Hematopoietic multipotent progenitor cell treated with erythropoietin and hydrocortisone succinate and interleukin-3 and kit ligand, for 8 days (in vitro differentiated cells): Measurements from ENCODE around the gene TRUB1.
"Not testable (repeated sequence)": the region's sequence is repeated elsewhere in the genome, so short reads cannot be mapped to it uniquely, and the experiment has no call there.

Experiments
- DNase-seq: peaks from one replicate; pipeline ENCODE4 v3.0.0-alpha.2; 2015

Gene TRUB1

DNA sequence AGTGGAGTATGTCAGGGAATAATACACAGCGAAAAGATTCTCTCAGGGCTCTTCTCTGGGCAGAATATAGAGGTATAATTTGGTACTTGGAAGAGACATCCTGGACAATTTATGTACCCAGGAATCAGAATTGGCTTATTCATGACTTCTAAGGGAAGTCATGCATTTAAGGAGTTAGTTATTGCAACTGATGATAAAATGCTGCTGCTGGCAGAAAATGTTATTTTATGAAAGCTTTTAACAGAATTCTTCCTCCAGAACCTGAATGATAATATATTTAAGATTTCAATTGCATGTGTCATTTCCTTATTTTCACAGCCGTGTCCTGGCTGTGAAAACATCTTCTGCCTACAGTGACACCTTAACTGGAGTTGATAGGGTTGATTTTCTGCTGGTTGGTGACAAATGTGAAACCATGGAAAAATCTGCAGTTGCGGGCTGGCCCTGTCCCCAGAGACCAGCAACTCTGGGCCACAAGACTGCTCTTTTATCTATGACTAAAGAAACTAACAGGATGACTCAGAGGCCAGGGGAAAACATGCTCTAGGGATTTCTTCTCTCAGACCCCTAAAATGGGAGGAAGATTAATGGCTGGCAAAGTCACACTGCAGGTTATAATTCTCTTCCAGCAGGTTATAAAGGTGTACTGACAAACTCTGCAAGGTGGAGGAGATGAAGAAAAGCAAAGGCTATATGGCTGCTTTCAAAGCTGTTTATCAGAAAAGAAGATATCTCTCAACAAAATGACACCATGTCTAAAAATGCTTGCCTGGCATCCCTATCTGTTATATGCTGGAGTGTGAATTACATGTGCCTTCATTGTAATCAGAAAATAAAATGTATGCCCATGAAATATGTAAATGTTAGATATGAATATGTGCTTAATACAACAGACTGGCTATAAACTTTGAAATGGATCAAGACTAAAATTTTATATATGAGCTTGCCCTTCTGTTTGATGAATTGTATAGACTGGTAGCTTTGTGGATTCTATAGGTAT, 12.1 kb upstream of the TRUB1 start:
- DNase-seq = peak; percentile 85

DNA sequence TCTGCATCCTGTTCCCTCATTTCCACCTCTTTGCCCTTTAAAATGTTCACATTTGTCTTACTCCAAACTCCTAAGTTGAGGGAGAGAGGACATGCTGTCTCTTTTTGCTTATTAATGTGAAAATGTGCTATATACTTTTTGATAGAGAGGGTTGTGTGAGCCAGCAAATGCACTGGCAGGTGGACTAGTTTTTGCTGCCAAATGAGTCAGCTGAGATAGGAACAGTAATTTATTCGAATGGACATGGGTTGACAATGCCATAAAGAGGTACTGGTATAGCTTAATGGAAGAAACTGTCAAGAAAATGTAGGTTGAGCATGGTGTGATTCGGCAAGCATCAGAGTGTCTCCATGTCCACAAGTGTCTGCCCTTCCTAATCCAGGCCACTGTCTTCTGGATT, 9.2 kb upstream of the TRUB1 start:
- DNase-seq = no peak

DNA sequence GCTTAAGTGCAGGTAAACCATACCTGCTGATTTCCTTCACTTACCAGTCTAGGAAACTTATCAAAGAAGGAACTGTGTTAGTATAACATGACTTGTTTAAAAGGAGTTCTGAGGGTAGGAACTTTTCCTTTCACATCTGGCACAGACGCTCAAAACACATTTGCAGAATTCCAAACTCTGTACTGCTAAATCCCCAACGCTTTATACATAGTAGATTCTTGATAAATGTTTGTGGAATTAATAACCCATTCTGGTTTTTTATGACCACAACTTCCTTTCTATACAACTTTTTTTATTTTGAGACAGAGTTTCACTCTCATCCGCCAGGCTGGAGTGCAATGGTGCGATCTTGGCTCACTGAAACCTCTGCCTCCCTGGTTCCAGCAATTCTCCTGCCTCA, 7.7 kb upstream of the TRUB1 start:
- no peak for DNase-seq

DNA sequence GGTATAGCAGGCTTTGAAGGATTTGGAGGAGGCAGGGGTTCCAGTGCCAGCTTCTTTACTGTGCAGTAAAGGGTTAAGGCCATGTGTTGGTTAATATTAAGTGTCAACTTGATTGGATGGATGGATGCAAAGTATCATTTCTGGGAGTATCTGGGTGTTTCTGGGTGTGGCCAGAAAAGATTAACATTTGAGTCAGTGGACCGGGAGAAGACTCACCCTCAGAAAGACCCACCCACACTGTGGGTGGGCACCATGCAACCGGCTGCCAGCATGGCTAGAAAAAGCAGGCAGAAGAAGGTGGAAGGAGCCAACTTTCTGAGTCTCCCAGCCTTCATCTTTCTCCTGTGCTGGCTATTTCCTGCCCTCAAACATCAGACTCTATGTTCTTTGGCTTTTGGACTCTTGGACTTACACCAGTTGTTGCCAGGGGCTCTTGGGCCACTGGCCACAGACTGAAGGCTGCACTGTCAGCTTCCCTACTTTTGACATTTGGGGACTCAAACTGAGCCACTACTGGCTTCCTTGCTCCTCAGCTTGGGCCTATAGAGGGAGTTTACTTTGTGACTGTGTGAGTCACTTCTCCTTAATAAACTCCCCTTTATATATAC, 6.8 kb upstream of the TRUB1 start:
- peak; percentile 34 for DNase-seq

DNA sequence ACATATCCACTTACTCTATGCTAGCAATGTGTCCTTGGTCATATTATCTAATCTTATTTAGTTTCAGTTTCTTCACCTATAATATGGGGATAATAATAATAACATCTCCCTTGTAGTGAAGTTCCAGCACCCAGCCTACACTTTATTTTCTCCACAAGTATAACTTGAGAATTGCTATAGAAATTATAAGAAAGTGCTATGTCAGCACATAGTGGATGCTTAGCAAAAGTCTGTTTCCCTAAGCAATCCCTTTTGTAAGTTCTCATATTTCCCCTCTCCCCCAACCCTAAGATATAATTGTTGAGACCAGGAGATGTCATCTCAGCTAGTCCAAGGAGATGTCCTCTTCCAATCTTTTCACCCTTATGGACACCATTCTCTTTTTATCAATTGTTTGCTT, 5.8 kb upstream of the TRUB1 start:
- no peak for DNase-seq

DNA sequence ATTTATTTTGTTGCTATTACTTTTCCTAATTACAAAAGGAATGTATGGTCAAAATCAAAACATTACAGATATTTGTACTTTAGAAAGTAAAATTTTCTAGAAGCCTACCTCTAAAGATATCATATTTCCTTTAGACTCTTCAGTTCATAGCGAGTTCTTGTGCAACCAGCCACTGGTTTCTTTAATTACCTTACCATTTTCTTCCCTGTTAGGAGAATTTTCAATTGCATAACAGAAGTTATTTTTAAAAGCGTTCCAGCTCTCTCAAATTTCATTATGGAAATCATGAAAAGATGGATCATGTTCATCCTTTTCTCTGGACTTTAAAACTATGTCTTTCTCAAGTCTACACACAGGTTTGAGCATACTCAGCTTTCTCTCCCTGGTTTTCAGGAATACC, 5.0 kb upstream of the TRUB1 start:
- no peak for DNase-seq

DNA sequence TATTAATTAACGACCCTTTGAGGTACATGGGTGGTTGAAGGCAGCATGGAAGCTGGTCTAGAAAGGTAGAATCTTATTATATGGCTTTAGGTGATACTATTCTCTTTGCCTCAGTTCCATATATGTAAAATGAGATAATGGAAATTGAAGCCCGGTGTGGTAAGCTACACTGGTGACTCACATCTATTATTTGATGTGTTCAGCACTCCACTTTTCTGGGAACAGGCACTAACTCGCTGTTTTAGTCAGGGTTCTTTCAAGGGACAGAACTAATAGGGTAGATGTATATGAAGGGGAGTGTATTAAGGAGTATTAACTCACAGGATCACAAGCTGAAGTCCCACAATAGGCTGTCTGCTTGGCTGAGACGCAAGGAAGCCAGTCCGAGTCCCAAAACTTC, 4.4 kb upstream of the TRUB1 start:
- DNase-seq = no peak

DNA sequence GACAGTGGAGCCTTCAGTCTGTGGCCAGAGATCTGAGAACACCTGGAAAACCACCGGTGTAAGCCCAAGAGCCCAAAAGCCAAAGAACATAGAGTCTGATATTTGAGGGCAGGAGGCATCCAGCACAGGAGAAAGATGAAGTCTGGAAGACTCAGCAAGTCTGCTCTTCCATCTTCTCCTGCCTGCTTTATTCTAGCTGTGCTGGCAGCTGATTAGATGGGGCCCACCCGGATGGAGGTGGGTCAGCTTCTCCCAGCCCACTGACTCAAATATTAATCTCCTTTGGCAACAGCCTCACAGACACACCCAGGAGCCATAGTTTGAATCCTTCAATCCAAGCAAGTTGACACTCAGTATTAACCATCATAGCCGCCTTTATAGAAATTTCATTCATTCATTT, 4.0 kb upstream of the TRUB1 start:
- not testable (repeated sequence) for DNase-seq

DNA sequence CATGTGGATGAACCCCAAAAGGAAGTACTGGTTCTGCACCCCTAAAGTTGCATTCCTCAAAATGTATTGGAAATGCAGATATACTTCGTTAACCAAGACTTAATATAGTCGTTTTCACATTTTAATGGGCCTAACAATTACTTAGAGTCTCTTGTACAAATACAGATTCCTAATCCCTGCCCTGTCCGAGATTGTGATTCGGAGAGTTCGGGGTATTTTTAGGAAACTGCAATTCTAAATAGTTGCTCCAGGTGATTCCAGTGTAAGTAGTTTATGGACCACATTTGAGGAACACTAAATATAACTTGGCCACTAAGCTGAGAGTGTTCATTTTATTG, 830 bp downstream of the TRUB1 start:
- DNase-seq = no peak

DNA sequence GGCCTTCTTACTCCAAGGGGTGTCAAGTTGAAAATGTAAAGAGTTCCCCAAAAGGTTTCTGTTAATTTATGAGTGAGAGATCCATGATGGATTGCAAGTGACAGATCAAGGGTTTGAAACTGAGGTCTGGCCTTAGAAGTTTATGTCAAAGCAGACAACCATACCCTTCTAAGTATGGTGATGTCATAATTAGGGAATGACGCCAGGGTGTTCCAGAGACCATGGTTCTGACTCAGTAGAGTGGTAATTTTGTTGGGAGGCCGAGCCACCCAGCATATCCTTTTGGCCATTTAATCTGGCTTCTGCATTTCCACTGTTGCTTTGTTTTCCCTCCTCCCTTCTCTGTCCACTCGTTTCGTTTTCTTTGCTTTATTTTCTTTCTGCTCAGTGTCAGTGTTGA, 2.7 kb downstream of the TRUB1 start:
- DNase-seq = no peak

DNA sequence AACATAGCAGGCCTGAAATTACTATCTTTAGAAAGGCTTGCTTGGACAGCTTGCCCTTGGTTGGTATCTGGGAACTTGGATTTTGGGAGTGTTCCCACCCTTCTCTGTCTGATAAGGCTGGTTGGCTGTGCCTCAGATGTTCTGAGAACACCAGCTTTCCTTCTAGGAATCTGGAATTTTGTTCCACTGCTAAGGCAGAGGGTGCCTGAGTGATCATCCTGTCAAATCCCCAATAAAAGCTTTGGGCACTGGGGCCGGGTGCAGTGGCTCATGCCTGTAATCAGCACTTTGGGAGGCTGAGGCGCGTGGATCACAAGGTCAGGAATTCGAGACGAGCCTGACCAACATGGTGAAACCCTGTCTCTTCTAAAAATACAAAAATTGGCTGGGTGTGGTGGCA, 5.0 kb downstream of the TRUB1 start:
- peak; percentile 54 for DNase-seq

DNA sequence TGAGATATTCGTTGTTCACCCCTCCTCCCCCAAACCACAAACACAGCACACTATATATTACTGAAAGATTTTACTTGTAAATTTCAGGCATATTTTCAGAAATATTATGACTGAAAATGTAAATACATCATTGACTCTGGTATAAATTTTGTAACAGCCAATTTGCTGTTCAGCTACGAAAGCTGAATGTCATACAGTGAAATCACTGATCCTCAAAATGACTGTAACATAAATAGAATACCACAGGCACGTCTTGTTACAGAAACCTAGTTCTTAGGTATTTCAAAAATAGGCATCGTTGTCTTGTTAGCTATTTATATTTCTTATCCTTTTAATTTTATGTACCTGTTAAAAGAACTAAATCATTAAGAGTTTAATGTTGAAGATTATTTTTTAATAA, 15.1 kb downstream of the TRUB1 start:
- DNase-seq = no peak

DNA sequence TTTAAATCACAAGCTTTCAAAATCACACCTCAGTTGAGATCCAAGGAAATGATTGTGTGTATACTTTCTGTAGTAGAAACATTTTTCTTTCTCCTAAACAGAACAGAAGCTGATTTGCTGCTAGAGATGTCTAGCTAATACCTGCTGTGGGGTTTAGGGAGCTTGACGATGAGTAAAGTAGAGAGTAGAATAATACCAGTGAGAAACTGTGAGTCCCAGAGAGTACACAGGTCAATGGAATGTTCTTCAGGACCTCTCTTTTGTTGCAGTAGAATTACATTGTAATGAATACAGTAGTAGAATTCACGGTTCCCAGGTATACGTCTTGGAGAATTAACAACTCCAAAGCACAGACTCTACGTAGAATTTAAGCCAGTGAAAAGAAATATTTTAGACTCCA, 18.0 kb downstream of the TRUB1 start:
- no peak for DNase-seq

DNA sequence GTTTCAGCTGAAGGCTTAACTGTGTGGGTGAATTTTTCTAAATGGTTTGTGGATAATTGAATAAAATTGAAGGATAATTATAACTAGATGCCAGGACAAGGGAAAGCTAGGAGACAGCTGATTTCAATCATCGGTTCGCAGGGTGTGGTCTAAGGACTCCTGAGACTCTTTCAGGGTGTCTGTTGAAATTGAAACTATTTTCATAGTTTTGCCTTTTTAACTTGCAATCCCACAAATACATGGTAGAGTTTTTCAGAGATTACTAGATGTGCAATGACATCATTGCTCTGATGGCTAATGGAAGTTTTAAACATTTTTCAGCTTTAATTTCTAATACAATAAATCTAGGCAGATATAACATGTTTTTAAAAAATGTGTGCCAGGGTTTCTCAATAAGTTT, 18.5 kb downstream of the TRUB1 start:
- DNase-seq = no peak

DNA sequence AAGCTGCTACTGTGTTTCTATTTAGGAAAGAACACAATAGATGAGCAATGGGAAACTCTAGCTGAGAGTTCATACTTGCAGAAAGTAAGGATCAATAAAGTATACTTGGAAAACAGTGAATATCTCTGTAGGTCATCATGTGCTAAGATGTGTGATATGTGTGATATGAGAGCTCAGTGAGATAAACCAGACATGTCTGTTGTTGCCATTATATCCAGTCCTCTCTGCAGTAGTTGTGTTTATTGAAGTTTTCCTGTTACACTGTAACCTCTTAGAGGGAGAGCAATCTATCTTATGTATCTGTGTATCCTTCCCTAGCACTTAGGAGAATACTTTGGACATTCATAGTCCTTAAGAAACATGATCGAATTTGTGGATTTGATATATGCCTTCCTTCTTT, 19.1 kb downstream of the TRUB1 start:
- no peak for DNase-seq

DNA sequence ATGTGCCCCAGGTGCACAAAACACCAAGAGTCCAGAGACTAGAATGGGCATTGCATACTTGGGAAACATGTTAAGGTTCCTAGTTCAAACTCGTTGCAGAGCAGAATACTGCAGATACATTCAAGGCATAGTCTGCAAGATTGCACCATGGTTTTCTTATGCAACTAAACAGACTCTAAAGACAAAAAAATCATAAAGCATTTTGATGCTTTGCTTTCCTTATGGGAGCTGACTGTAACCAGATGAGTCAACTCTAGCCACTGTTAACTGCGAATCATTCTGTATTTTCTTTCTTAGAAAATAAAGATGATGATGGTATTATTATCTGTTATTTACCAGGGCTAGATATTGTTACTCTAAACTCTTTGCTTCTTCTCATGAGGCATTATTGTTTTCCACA, 19.7 kb downstream of the TRUB1 start:
- DNase-seq = no peak

DNA sequence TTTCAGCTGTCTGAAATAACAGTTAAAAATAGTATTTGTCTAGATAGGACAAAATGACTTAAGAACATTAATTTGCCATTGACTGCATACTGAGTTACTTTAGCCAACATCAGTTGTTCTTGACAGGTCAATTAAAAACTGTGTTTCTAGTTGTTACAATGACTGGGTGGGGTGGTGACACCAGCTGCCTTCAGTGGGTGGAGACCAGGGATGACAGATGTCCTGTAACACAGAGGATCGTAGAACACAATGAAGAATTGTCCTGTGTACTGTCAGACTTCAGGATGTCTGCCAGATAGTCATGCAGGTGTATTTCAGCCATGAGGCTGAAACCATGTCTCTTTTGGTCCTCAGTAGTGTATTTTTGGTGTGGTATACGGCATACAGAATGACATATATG, 24.4 kb downstream of the TRUB1 start:
- peak; percentile 4 for DNase-seq

DNA sequence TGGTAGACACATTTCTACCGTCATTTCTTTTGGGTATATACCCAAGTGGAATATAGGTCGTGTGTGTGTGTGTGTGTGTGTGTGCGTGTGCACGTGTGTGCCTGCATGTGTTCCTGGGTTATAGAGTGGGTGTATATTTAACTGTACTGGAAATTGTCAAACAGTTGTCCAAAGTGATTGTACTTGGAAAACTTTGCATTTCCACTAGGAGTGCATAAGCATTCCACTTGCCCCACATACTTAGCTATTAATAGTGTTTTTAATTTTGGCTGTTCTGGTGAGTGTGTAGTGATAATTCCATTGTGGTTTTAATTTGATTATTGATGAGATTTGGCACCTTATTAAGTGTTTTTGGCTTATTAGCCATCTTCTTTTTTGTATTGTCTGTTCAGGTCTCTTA, 25.9 kb downstream of the TRUB1 start:
- no peak for DNase-seq

DNA sequence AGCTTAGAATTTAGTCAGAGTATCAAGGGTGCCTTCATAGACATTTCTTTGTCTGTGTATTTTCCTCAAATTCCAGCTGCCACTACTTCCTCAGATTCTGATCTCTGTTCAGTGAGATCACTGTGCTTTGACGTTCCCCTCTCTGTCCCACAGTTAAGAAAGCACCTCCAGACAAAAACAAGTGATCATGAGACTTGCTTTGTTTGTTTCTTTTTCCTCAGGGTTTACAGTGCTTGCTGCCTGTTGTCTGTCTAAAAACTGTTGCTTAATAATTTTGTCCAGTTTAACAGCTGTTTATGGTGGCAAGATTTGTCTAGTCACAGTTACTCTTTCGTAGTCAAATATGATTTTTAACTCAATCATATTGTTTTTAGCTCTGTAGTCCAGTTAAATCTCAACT, 29.1 kb downstream of the TRUB1 start:
- DNase-seq = no peak

DNA sequence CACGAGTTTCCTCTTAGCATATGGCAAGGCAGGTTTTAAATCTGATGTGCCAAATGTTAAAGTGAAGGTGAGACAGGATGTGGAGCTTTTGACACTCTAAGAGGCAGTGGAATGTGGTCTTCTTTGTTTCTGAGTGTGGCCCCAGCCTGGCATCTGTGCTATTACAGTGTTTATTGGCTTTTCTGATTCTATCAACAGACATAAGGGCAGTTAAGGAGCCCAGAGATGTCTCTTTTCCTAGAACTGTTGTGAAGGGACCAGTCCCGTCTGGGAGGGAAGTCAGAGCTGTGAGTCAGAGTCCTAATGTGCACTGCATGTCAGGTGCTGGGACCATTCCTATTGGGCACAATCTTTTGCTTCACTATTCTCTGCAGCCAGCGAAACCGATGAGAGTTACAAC, 32.5 kb downstream of the TRUB1 start:
- peak; percentile 5 for DNase-seq

DNA sequence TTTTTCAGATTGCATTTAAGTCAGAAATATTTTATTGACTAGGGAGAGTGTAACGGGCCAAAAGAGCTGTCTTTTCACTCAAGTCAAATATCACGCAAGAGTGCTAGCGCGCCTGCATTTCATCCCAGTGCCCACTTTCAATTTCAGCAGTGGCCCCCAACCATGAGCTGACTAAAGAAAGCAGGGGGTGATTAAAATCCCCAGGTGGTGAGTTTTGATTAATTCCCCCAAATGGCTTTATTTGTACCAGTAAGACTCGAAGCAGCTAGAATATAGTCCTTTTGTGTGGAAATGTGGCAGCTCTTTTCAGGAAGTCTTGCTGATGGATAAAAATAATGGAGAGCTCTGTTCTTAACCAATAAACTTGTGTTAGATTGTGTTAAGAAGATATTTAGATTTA, 35.3 kb downstream of the TRUB1 start:
- DNase-seq = no peak

DNA sequence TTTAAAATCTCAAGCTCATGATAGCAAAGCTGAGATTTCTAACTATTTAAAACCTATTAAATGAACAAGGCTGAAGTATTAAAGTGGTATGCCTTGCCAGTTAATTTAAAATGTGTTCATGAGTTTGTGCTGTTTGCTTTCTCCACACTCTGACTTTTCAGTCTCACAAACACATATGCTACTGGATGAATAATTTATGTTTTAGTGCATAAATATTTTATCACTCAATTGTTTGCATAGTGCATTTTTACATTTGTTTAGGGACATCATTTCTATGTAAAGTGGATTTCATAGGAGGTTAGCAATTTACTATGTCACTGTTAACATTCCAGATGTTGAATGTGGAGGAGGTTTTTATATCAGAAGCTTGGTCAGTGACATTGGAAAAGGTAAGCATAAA, 36.0 kb downstream of the TRUB1 start:
- DNase-seq = no peak

DNA sequence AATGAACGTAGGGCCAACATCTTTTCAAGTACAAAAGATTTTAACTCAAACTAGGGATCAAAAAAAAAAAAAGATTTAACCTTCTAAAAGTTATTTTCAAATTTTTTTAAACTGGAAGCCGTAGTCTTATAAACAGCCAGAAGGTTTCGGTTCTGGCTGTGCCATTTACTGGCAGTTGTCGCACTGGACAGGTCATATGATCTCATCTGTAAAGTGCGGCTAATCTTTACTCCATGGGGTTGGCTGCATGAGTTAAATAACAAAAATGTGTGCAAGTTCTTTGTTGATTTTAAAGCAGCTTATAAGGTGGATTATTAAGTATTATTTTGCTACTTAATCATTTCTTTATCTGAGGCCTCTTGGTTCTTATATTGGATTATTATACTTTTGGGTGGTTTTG, 36.6 kb downstream of the TRUB1 start:
- no peak for DNase-seq

DNA sequence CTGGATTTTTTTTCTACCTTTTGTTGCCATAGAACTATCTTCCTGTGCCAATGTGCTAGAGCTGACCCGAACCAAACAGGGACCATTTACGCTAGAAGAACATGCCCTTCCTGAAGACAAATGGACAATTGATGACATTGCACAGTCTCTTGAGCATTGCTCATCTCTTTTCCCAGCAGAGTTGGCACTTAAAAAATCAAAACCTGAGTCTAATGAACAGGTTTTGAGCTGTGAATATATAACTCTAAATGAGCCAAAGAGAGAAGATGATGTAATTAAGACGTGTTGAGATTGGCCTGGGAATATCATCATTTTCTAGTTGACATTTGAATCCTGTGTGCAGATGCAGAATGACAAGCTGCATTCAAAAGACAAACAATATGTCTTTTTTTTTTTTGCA, 37.1 kb downstream of the TRUB1 start:
- DNase-seq = no peak

DNA sequence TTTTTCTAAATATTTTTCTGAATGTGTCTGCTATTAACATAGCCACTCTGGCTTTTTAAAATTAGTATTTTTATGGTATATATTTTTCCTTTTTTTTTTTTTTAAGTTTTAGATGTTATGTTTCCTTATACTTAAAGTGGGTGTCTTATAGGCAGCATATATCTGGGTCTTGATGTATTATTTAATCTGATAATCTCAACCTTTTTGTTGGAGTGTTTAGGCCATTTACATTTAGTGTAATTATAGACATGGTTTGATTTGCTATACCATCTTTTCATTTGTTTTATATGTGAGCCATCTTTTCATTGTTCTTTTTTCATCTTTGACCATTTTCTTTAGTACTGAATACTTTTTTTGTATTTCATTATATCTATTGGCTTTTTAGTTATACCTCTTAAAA, 45.0 kb downstream of the TRUB1 start:
- no peak for DNase-seq
